Cerebellar nuclear complex (tissue), 1 donor: ENCODE results near the gene ARHGAP18.

Experiments
- DNase-seq, 2 experiments: peaks; one replicate each; lab custom pipeline; 2025; lab: John Stamatoyannopoulos, UW

The ARHGAP18 gene

DNA sequence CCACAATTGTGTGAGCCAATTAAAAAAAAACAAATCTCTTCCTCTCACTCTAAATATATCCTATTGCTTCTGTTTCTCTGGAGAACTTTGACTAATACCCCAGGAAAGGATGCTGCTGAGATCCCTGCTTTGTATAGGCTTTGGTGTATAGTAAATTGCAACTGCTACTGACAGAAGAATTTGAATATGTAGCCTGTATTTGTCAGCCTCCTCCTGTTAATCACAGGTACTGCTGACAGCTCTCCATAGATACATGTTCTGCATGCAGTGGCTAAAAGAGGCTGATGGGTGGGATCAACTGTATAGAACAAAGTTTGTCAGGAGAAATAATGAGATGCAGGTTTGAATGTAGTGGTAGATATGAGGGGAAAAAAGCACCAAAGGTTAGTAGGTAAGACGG is 95.0 kb downstream of the ARHGAP18 start:
- no peak for DNase-seq

DNA sequence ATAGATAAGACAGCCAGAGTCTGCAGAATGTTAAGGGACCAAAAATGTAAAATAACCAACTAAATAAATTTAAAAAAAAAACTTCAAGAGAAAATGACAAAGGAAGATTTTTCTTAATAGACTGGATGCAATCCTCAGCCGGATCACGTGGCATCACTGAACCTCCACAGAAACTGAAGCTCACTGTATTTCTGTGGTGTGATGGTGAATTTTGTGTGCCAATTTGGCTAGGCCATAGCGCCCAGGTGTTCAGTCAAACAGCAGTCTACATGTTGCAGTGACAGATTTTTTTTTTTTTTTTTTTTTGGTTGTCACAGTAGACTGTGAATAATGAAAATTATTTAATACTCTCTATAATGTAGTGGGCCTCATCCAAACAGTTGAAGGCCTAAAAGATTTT is 95.5 kb downstream of the ARHGAP18 start:
- DNase-seq, result no peak

DNA sequence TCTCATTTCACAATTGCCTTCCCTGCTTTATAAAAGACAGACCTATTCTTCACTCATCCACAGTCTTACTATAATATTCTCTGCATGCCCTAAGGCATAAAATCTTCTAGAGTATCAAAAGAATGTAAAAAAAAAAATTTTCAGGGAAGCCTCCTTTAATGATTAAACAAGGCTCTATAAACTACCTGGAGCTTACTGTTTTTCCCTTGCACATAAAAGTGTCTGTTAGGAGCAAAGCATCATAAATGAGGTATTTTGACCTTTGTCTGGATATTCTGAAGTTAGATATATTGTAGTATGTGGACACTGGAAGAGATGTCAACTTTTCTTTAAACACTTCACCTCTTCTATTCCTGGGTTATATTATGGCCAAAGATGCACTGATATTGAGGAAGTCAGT is 97.5 kb downstream of the ARHGAP18 start:
- DNase-seq, result no peak

DNA sequence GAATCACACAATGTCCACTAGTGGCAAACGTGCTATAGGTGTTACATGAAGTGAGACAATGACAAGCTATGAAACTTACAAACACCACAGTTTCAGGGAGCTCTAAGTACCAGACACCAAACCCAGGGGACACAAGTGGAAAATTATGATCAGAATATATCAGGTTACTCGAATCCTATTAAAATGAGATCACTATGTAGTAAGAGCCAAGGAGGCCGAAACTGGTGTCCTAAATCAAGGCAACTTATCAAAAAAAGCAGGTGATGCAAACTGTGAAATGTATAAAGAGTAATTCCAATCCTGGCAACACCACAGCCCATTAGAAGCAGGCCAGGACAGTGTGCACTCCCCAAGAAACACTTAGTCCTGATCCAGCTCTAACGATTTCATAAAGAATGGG is 100.3 kb downstream of the ARHGAP18 start:
- no peak for DNase-seq

- no peak for DNase-seq
Observed at GRCh38 chr6:129608886-129609537, 101.0 kb downstream of the ARHGAP18 start.

DNA sequence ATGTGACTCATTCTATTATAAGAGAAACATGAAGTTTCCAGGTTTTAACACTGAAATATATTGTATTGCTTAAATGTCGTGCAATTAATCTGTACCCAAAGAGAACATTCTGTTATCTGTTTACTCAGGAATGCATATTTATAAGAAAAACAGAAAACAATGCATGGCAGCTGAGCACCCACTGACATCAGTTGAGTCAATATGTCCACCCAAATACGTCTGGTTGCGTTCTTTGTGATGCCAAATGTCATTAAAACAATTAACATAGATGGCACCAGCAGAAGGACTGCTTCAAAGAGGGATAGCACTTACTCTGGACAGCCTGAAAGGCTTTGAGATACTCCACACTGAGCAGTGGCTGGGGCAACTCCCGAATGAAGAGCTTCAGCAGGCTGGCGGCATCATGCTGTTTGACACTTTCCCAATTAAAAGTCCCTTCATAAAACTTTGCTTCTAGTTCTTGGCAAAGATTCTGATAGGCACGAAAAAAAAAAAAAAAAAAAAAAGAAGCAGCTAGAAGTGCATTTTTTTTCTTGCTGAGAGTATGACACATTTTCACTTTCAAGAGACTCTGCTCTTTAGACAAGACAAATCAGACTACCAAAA is 102.3 kb downstream of the ARHGAP18 start:
- no peak for DNase-seq

DNA sequence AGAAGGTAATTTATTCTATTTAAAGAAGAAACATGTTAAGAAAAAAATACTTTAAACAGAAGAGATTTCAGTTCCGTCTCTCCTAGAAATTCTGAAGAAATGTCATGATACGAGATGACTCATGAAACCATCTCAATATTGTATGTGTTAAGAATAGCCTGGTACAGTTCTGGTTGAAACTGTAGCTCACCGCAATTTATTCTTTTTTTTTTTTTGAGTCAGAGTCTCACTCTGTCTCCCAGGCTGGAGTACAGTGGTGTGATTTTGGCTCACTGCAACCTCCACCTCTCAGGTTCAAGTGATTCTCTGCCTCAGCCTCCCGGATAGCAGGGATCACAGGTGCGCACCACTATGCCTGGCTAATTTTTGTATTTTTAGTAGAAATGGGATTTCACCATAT is 103.3 kb downstream of the ARHGAP18 start:
- no peak for DNase-seq

DNA sequence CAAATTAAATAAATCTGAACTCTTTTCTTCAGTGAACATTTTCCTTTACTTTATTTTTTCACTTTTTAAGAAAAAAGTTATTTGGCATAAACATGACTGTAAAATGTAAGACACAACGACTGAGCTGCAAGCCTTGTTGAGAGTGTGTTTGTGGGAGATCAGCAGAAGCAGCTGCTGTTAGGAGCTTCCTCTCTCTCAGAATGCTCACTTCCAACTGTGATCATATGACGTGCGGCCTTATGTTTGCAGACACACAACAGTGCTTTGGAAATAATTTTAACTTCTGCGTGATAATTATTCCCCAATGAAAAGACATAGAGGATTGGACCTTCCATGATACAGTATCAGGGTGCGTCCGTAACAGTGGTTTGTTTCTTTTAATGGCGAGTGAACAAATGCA is 104.0 kb downstream of the ARHGAP18 start:
- no peak for DNase-seq

DNA sequence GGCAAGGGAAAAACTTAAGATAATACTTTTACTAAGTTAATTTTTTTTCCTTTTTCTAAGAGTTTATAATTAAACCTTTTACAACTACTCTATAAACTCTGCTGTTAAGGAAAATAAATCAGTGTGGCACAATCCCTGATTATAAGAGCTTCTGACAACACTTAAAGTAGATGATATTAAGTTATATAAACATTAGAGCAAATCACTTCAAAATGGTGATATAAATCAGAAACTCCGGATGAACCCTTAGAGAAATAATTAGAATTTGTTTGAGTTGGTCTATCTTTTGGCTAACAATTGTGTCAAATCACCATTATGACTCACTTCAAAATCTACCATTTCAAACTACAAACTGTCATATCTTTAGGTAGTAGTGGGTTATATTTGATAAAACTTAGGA is 104.9 kb downstream of the ARHGAP18 start:
- DNase-seq, result no peak

GRCh38 chr6:129604321-129604720 is 105.7 kb downstream of the ARHGAP18 start:
- DNase-seq, result no peak

DNA sequence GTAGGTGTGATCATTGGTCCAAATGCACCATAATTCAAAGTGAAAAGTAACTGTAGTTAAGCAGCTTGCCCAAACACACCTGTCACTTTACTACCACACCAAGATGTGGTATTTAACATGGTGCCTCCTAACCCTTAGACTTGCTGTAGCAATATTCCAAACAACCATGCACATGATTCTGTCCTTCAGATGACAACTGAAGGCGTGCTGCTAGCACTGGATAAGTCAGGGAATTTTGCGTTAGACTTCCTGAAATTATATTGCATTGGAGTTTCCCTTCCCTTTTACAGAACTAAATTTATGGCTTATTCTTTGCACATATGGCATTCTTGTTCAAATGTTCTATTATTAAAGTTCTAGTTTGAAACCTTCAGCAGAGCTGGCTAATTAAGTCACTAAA is 106.2 kb downstream of the ARHGAP18 start:
- DNase-seq, result no peak

DNA sequence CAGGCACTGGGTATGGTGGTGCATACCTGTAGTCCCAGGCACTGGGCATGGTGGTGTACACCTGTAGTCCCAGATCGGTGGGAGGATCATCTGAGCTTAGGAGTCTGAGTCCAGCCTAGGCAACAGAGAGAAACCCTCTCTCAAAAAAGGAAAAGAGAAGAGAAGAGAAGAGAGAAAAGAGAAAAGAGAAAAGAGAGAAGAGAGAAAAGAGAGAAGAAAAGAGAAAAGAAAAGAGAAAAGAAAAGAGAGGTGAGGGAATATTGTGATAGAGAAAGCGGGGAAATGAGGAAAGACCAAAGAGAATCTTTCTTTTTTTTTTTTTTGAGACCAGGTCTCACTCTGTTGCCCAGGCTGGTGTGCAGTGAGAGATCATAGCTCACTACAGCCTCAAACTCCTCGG is 108.7 kb downstream of the ARHGAP18 start:
- DNase-seq, result no peak

GRCh38 chr6:129599467-129599866 is 110.5 kb downstream of the ARHGAP18 start:
- DNase-seq, result no peak

DNA sequence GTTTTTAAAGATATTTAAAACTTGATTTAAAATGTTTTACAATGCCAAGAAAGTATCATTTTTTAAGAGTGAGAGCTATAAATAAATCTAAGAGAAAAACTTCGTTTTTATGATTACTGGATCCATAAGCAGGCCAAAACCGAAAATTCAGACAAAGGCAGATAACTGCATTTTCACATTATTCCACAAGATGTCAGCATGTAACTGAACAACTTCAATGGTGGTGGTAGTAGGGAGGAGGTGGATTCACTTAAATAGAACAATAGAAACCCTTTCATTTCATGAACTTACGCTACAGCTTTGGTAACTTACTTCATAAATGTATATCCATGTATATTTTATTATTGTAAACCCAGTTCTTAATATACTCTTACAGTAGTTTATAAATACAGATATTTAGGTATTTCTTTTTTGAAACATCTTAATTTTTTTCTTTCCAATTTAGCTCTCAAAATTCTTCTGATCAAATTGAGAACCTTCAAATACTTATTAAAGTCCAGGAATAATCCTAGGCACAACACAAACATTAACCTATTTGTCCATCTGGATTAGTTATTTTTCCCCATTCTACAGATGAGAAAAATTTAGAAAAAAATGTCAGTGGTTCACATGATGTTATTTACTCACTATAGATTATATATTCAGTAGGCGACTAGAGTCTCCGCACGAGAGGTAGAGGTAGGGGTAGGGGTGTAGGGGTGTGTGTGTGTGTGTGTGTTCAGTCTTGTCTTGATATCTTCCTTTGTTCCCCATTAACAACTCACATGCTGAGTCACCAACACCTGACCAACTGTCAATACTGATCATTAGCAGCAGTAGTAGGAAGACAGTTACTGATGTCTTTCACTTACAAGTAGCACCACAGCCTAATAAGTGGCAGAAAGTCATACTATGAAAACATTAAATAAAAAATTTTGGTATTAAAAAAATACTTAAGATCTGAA is 111.5 kb downstream of the ARHGAP18 start:
- no peak for DNase-seq

DNA sequence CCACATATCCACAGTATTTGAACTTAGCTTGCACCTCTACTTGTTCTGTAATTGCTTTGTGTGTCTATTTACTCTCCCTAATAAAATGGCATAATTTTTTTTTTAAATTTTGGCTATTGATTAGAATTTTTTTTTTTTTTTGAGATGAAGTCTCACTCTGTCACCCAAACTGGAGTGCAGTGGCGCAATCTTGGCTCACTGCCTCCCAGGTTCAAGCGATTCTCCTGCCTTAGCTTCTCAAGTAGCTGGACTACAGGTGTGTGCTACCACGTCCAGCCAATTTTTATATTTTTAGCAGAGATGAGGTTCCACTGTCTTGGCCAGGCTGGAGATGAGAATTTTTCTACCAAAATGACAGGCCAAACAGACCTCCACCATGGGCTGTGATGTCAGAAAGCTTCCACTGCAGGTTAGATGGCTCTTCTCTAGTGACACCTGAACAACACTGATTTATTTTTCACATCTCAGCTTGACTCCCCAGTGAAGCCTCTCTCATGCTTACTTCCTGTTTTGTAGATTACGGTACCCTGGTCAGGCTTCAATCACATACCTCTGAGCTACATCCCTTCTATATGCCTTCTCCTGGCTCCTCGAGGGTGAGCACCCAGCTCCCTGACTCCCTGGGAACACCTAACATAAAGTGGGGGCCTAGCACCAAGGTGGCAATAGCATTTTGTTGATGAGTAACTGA is 112.8 kb downstream of the ARHGAP18 start:
- no peak for DNase-seq

DNA sequence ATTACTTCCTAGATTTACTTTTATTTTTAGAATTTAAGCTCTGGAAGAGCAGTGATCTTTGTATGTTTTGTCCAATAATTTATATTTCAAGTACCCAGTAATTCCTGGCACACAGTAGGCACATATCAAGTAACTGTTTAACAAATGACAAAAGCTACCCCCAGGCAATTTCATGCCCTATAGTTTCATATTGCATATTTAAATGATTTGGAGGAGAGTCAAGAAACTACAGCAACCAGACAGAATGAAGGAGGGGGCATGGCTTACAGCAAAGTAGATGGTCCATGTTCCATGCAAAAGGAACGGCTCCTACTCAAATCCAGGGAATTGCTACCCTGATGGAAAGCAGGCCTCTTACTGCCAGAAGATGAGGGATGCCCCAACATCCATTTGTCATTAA is 113.5 kb downstream of the ARHGAP18 start:
- DNase-seq, result no peak

DNA sequence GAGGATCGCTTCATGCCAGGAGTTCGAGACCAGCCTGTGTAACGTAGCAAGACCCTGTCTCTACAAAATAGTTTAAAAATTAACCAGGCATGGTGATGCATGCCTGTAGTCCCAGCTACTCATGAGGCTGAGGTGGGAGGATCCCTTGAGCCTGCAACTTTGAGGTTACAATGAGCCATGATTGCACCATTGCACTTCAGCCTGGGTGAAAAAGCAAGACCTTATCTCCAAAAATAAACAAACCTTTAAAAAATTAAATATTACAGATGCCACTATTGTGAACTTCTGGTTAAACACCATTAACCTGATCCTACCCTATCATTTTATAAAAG is 116.8 kb downstream of the ARHGAP18 start:
- no peak for DNase-seq

- DNase-seq, result no peak
Observed at GRCh38 chr6:129592516-129593232, 117.3 kb downstream of the ARHGAP18 start.

DNA sequence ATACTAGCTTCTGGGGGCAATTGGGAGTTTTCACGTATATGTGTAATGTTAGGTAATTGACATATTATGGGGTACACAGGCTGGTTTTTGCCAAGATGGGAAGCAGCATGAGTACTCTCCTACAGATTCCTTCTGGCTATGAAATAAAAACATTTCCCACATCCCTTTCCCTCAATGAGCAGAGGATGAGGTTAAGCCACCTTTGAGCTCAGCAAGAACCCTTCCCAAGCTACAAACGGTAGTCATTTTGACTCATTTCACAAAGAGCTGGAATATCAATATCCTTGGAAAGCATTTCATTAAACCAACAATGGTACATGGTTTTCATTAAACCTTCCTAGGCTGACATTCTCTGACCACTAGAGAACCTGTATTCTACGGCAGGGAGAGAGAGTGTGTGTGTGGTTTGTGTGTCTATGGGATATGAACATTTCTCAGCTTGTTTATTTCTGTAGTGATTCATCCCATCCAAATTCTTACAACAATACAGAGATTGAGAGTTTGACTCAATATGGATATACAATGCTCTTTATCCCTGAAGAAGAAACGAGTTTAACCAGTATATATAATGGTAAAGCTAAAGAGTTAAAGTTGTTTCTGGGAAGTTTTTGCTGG is 119.5 kb downstream of the ARHGAP18 start:
- no peak for DNase-seq

DNA sequence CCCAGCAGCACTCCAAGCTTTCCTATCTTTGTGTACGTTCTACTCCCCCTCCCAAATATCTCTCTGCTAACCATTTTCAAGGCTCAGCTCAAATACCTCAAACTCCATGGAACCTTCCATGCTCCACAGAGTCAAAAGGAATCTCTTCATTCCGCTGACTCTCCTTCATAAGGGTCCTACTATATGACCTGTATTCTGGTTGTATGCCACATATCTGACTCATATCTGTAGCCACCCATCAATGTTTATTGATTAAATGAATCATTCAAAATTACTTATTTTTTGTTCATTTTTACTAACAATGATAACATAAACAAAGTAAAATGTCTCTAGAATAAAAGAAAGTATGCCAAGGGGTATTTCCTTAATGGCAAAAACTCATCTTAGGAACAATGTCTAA is 123.2 kb downstream of the ARHGAP18 start:
- DNase-seq, result no peak

DNA sequence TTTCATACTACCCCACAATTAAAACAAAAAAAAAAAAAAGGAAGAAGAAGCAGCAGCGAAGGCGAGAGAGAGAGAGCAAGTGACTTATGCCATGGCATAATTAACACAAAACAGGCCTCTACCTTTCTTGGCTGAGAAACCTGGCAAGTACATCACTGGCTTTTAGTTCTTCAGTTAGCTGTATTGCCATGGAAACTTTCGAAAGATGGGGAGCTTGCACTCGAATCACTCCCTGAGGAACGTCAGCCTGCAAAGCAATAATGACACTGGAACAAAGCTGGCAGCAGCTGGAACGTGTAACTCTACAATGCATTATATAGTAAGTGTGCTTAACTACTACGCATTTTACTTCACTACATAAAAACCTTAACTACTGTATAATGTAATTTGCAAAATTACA is 126.1 kb downstream of the ARHGAP18 start:
- DNase-seq, result no peak
